HG02610 (cell line): ENCODE measurements around the gene WHAMM.
A peak's percentile ranks its signal among the peaks of the same experiment; 100 is the strongest.
"Not testable (repeated sequence)": the region's sequence is repeated elsewhere in the genome, so short reads cannot be mapped to it uniquely, and the experiment has no call there.

ENCODE experiments used
- ATAC-seq: cut with Tn5 transposase; IDR thresholded peaks from one replicate; pipeline ENCODE4 v1.9.1; 2021; ENCODE audit warnings: mild to moderate bottlenecking, moderate library complexity; ENCODE audit not compliant: unreplicated experiment

The WHAMM gene

GRCh38 chr15:82802497-82802896, 6.9 kb upstream of the WHAMM start:
- ATAC-seq, result no peak

- ATAC-seq, result no peak
These were observed 5.4 kb upstream of the WHAMM start for GRCh38 chr15:82803793-82804574.

- no peak for ATAC-seq
These were observed 4.9 kb upstream of the WHAMM start for GRCh38 chr15:82804575-82804949.

- ATAC-seq, result peak; percentile 70
These were observed 3.4 kb upstream of the WHAMM start, which contains the start of gene FSD2 for GRCh38 chr15:82805994-82806406. TSS of gene FSD2 (minus strand) at chr15:82806069. CDS start at chr15:82787390, 18,679 bp downstream.

- ATAC-seq, result no peak
These were observed 1.4 kb upstream of the WHAMM start for GRCh38 chr15:82807920-82808633.

GRCh38 chr15:82808634-82809041, 790 bp upstream of the WHAMM start:
- no peak for ATAC-seq

- peak; percentile 3 for ATAC-seq
These were observed 847 bp downstream of the WHAMM start for GRCh38 chr15:82810061-82810889.

GRCh38 chr15:82810890-82811426, 1.5 kb downstream of the WHAMM start:
- ATAC-seq, result no peak

GRCh38 chr15:82812994-82813393, 3.6 kb downstream of the WHAMM start:
- ATAC-seq, result no peak

GRCh38 chr15:82820128-82820527, 10.7 kb downstream of the WHAMM start:
- ATAC-seq, result no peak

GRCh38 chr15:82821396-82821795, 12.0 kb downstream of the WHAMM start:
- ATAC-seq, result not testable (repeated sequence)

GRCh38 chr15:82821851-82822250, 12.4 kb downstream of the WHAMM start:
- ATAC-seq, result not testable (repeated sequence)

- no peak for ATAC-seq
These were observed 13.6 kb downstream of the WHAMM start for GRCh38 chr15:82823049-82823448.

GRCh38 chr15:82828075-82828474, 18.6 kb downstream of the WHAMM start:
- no peak for ATAC-seq

GRCh38 chr15:82829234-82829633, 19.8 kb downstream of the WHAMM start:
- ATAC-seq, result no peak

- ATAC-seq, result no peak
These were observed 21.2 kb downstream of the WHAMM start for GRCh38 chr15:82830427-82831173.

GRCh38 chr15:82831894-82832600, 22.6 kb downstream of the WHAMM start:
- ATAC-seq, result no peak

- ATAC-seq, result peak; percentile 87
These were observed 23.4 kb downstream of the WHAMM start for GRCh38 chr15:82832601-82833361.

GRCh38 chr15:82833362-82833682, 23.9 kb downstream of the WHAMM start:
- ATAC-seq, result no peak
